ENCODE measurements around the gene SLC6A11.

The SLC6A11 gene

GRCh38 chr3:10816019-10816862, at the start of gene SLC6A11:
Gene SLC6A11 (plus strand): TSS chr3:10816228. CDS start chr3:10816266, 38 bp downstream.
- DNase-seq, result no peak

DNA sequence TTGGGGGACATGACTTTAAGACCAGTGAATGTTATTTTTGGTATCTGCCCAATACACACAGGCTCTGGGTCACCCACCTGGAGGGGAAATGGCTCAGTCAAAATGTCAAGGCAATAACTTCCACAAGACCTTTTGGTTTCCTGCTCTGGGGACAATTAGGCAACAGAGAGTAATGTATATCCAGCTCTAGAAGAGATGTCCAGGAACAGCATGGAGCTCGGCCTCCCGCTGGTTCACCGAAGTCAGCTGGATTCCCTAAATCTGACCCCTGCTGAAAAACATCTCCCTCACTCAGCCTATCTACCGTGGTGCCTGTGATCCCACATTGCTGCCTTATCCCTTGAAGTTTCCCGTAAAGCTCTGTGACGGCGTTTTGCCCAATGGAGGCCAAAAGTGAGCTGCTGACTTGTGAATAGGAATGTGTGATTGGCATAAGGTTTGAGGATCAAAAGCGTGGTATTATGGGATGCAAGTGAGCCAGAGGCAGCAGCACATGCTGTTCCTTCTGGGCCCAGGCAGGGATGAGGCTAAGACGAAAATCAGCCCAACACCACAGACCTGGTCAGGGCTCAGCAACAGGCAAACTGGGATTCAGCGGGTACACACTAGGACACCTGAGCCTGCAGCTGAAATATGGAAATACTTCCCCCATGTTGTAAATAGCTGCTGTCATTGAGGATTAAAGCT, 47.2 kb upstream of the SLC6A11 start:
- DNase-seq, result no peak

DNA sequence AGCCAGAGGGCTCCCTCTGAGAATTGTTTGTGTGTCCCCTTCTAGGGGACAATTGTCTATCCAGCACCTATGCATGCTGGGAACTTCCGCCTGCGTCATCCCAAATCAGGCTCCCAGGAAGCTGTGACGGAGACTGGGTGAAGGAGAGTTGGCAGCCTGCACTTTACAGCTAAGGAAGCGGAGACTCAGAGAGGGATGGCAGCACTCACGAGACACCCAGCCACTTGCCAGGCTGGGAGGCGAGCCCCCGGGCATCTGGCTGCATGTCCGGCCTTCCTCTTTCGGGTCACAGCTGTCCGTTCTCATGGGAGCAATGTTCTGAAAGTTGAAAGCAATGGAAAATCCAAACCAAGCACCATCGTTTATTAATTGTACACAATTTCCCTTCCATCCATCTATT, 45.5 kb upstream of the SLC6A11 start:
- no peak for DNase-seq

- DNase-seq, result no peak
Observed at GRCh38 chr3:10770981-10771380, 45.0 kb upstream of the SLC6A11 start.

DNA sequence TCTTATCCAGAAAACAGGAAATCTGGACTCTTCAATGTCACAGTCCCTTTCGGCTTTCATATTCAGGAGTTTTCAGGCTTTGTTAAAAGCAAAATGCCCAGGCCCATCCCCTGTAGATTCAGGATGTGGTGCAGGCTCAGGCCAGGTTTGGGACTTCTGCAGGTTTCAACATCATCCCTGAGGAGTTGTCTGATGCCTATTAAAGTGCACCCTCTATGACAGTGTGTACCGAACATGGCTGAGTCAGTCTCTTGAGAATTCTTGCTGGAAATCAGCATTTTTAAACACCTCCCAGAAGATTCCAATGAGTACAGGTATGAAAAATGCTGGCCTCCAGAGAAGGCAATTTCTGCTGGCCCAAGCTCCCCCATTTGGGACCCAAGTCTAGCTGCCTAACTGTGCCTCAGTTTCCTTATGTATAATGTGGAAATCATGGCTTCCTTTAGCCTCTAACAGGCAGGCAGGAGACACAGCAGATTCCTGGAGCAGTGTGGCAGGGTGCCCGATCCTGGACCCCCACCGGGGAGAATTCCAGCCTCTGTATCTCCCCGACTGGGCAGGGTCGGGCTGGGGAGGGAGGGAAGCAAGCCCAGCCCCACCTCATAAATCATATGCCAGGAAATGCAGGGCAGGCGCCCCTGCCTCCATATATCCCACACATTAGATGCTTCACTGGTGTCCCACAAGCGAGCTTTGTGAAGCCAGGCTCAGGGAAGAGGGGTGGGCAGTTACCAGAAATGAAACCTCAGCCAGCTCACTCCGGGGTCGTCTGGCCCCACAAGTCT, 44.4 kb upstream of the SLC6A11 start:
- no peak for DNase-seq

DNA sequence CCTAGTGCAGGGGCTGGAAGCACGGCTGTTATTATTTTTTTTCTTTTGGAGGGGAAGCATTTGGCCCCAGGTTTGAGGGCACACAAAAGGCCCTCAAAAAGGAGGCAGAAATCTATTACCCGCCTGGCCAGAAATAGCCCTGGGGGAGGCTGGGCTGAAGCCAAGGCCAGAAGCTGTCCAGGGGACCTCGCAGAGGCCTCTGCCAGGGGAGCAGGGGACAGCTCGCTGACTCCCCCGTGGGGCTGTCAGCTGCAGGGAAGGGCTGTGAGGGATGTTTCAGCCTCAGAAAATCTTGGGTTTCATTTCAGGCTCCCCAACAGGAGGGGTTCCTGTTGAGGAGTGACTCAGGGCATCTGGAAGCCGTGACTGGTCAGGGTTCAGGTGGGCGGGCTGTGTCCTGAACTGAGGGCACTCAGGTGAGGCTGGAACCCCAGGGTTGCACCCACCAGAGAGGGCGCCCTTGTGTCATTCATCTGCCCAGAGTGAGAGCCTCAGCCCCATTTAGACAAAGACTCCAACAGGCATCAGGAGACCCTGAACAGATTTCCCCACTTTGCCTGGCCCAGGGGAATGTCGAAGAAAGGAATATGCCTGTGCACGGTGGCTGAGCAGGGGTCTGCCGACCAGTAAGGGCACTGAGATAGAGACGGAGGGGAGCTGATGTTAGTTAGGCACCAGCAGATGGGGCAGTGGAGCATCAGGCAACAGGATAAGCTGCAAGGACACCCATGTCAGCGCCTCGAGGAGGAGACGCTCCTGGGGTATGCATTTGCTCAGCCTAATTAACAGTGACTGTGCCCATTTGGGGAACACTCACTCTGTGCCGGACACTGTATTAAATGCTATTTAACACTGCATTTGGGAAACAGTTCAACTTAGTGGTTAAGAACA, 43.5 kb upstream of the SLC6A11 start:
- DNase-seq, result peak in 1 of 2 donors; percentile 14

DNA sequence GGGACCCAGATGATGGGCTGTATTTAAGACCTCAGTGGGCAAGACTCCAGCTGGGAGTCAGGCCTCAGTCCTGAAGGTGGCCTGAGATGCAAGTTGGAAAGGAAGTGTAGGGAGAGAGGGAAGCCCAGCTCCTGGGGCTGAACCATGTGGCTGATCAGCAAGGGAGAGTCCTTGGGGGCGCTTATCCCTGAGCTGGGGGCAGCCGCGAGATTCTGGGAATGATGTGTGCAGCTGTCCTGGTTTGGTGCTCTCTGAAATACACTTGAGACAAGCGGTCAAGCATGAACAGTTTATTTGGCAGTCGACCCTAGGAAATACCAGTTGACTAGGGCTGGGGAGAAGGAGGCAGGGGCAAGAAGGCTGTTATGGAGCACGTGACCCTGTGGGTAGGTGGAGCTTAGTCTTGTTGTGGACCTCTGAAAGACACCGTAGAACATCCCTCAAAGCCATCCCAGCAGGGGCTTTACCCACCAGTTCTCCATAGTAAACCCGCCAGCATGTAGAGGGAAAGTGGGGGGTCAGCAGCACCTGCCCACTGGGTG, 41.8 kb upstream of the SLC6A11 start:
- no peak for DNase-seq

- no peak for DNase-seq
Observed at GRCh38 chr3:10774825-10775224, 41.2 kb upstream of the SLC6A11 start.

GRCh38 chr3:10775259-10775658, 40.8 kb upstream of the SLC6A11 start:
- no peak for DNase-seq

- DNase-seq, result no peak
Observed at GRCh38 chr3:10775828-10776227, 40.2 kb upstream of the SLC6A11 start.

- no peak for DNase-seq
Observed at GRCh38 chr3:10777627-10778026, 38.4 kb upstream of the SLC6A11 start.

GRCh38 chr3:10778492-10779292, 37.3 kb upstream of the SLC6A11 start:
- DNase-seq, result no peak

GRCh38 chr3:10779293-10779805, 36.7 kb upstream of the SLC6A11 start:
- no peak for DNase-seq

- no peak for DNase-seq
Observed at GRCh38 chr3:10780243-10780642, 35.8 kb upstream of the SLC6A11 start.

DNA sequence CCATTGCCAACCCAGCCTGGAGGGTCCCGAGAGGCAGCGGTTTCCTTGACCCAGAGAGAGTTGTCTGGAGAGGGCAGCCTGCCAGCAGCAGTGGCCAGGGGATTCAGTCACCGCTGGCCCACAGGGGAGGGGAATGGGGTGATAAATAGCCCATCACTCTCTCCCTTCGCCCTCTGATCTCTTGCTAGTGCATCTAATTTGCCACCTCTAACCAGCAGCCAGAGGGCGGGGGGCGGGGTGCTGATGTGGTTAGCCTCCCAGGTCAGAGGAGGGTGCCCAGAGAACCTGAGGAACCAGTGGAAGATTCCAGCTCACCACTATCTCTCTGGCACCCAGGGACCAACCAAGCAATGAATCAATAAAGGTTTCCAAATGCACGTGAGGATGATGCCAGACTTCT, 35.1 kb upstream of the SLC6A11 start:
- DNase-seq, result no peak

GRCh38 chr3:10781981-10782380, 34.0 kb upstream of the SLC6A11 start:
- DNase-seq, result no peak

- DNase-seq, result peak; percentile 32 to 76
Observed at GRCh38 chr3:10783360-10784351, 32.4 kb upstream of the SLC6A11 start.

DNA sequence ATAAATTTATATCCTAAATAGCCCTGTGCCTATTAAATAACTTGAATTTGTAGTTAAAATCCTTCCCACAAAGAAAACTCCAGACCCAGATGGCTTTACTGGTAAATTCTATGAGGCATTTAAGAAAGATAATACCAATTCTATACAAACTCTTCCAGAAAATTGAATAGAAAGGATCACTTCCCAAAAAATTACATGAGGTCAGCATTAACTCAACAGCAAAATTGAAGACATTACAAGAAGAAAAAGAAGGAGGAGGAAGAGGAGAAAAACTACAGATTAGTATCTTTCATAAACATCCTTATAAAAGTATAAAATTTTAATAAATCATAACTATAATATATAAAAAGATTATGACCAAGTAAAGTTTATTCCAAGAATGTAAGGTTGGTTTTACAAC, 29.4 kb upstream of the SLC6A11 start:
- no peak for DNase-seq

- DNase-seq, result no peak
Observed at GRCh38 chr3:10788451-10788850, 27.6 kb upstream of the SLC6A11 start.

DNA sequence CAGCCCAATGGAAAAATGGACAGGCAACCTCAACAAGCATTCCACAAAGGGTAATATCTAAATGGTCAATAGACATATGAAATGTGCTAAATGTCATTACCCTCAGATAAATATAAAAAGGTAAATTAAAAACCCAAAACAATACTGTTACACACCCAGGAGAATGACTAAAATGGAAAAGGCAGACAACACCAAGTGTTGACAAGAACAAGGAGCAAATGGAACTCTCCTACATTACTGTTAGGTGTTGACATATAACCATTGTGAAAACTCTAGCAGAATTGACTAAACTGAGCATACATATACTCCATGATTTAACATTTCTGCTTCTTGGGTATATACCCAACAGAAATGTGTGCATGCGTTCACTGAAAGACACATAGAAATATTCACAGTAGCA, 25.3 kb upstream of the SLC6A11 start:
- DNase-seq, result no peak
